ENCODE results near the gene C1orf53. TPM values are rescaled to one million over a fixed set of nuclear protein-coding genes. Genes with fewer than 3 reads are reported as not detected.
"Not testable (repeated sequence)": the region's sequence is repeated elsewhere in the genome, so short reads cannot be mapped to it uniquely, and the experiment has no call there.

The C1orf53 gene
- total RNA-seq, 2 experiments from 2014 or later = 0.75 TPM; not detected in 1

- Mint-ChIP-seq H3K27me3 (peaks cover 34% of the 10 kb centered on the region), H3K4me1 (peaks cover 4% of the 10 kb centered on the region), H3K4me3 (no peak overlapping the region), H3K9me3 (no peaks in the 10 kb centered on the region), H3K27ac (no peak overlapping the region), H3K36me3 (peaks cover 2% of the 10 kb centered on the region)
- POLR2A ChIA-PET = no interaction called here
- ATAC-seq (ENCODE audit: low read depth) (no peak), DNase-seq (no peak)
These were observed 35.5 kb downstream of the C1orf53 start for GRCh38 chr1:197937892-197938291.

GRCh38 chr1:197939159-197939980 lies 36.9 kb downstream of the C1orf53 start:
- DNase-seq; H3K36me3 Mint-ChIP-seq; H3K27ac Mint-ChIP-seq; H3K4me3 Mint-ChIP-seq; POLR2A ChIA-PET; ATAC-seq (ENCODE audit: low read depth); H3K9me3 Mint-ChIP-seq; H3K4me1 Mint-ChIP-seq: not testable (repeated sequence)
- H3K27me3 Mint-ChIP-seq = peaks cover 22% of the 10 kb centered on the region

GRCh38 chr1:197942042-197942441 lies 39.6 kb downstream of the C1orf53 start:
- Mint-ChIP-seq H3K9me3 (peaks cover 1% of the 10 kb centered on the region), H3K4me1 (no peaks in the 10 kb centered on the region), H3K36me3 (peaks cover 2% of the 10 kb centered on the region), H3K4me3 (no peak overlapping the region), H3K27me3 (peaks cover 11% of the 10 kb centered on the region), H3K27ac (no peak overlapping the region)
- DNase-seq (no peak), ATAC-seq (ENCODE audit: low read depth) (no peak)
- POLR2A ChIA-PET = no interaction called here

- Mint-ChIP-seq H3K9me3 (peaks cover 2% of the 10 kb centered on the region), H3K4me1 (peaks cover 14% of the 10 kb centered on the region), H3K36me3 (peaks cover 7% of the 10 kb centered on the region), H3K4me3 (no peak overlapping the region), H3K27me3 (no peaks in the 10 kb centered on the region), H3K27ac (no peak overlapping the region)
- ATAC-seq (ENCODE audit: low read depth) = no peak
- POLR2A ChIA-PET = no interaction called here
- no peak for DNase-seq
These were observed 42.1 kb downstream of the C1orf53 start for GRCh38 chr1:197944485-197944884.

- Mint-ChIP-seq H3K36me3 (peaks cover 15% of the 10 kb centered on the region), H3K4me3 (peak overlapping the region; percentile 63), H3K4me1 (peaks cover 23% of the 10 kb centered on the region), H3K27me3 (no peaks in the 10 kb centered on the region), H3K27ac (peak overlapping the region; percentile 90), H3K9me3 (peaks cover 10% of the 10 kb centered on the region)
- ATAC-seq (ENCODE audit: low read depth) = peak; percentile 87
- DNase-seq = peak; percentile 26
- POLR2A ChIA-PET = interaction anchor here (1.3 kb wide), 2 partner anchors 17 to 207 kb away, joined by 3 to 4 read pairs; partner anchors contain the start of gene NEK7
These were observed 46.8 kb downstream of the C1orf53 start for GRCh38 chr1:197948926-197949899.

- POLR2A ChIA-PET = no interaction called here
These were observed 48.7 kb downstream of the C1orf53 start for GRCh38 chr1:197951089-197951488.

GRCh38 chr1:197951617-197952175 lies 49.3 kb downstream of the C1orf53 start:
- no peak overlapping the region for H3K27ac Mint-ChIP-seq
- no peak overlapping the region for H3K4me3 Mint-ChIP-seq
- ATAC-seq (ENCODE audit: low read depth) (no peak), DNase-seq (no peak)
- POLR2A ChIA-PET = no interaction called here
- H3K9me3 Mint-ChIP-seq = peaks cover 8% of the 10 kb centered on the region
- H3K27me3 Mint-ChIP-seq = no peaks in the 10 kb centered on the region
- peaks cover 28% of the 10 kb centered on the region for H3K4me1 Mint-ChIP-seq
- peaks cover 20% of the 10 kb centered on the region for H3K36me3 Mint-ChIP-seq

More at GRCh38 chr1:197951089-197951488, 48.7 kb downstream of the C1orf53 start:
- no peak for ATAC-seq (ENCODE audit: low read depth)
- no peak overlapping the region for H3K4me3 Mint-ChIP-seq
- H3K4me1 Mint-ChIP-seq = peaks cover 28% of the 10 kb centered on the region
- no peak for DNase-seq
- peaks cover 10% of the 10 kb centered on the region for H3K9me3 Mint-ChIP-seq
- no peak overlapping the region for H3K27ac Mint-ChIP-seq
- peaks cover 20% of the 10 kb centered on the region for H3K36me3 Mint-ChIP-seq
- H3K27me3 Mint-ChIP-seq = no peaks in the 10 kb centered on the region

GRCh38 chr1:197953472-197953871 lies 51.0 kb downstream of the C1orf53 start:
- H3K4me3 Mint-ChIP-seq; POLR2A ChIA-PET; H3K27me3 Mint-ChIP-seq; H3K9me3 Mint-ChIP-seq; H3K27ac Mint-ChIP-seq; ATAC-seq (ENCODE audit: low read depth); DNase-seq: not testable (repeated sequence)
- peaks cover 23% of the 10 kb centered on the region for H3K4me1 Mint-ChIP-seq
- H3K36me3 Mint-ChIP-seq = peaks cover 20% of the 10 kb centered on the region

- Mint-ChIP-seq H3K4me1 (peaks cover 10% of the 10 kb centered on the region), H3K36me3 (peaks cover 18% of the 10 kb centered on the region), H3K4me3 (no peak overlapping the region), H3K9me3 (peaks cover 7% of the 10 kb centered on the region), H3K27ac (no peak overlapping the region), H3K27me3 (no peaks in the 10 kb centered on the region)
- POLR2A ChIA-PET = no interaction called here
- ATAC-seq (ENCODE audit: low read depth) (no peak), DNase-seq (no peak)
These were observed 52.4 kb downstream of the C1orf53 start for GRCh38 chr1:197954718-197955418.

GRCh38 chr1:197955486-197956394 lies 53.3 kb downstream of the C1orf53 start:
- no peaks in the 10 kb centered on the region for H3K27me3 Mint-ChIP-seq
- H3K4me1 Mint-ChIP-seq = peaks cover 8% of the 10 kb centered on the region
- POLR2A ChIA-PET = no interaction called here
- H3K36me3 Mint-ChIP-seq = peaks cover 16% of the 10 kb centered on the region
- no peak overlapping the region for H3K27ac Mint-ChIP-seq
- no peak overlapping the region for H3K4me3 Mint-ChIP-seq
- peaks cover 9% of the 10 kb centered on the region for H3K9me3 Mint-ChIP-seq
- no peak for ATAC-seq (ENCODE audit: low read depth)
- no peak for DNase-seq

All from activated naive CD8-positive, alpha-beta T cell treated with anti-CD3 and anti-CD28 coated beads, Interleukin-2, amount 10 ng/mL, durations not matched to agents 7 days and 5 days (primary cell).